Measurements from ENCODE around the gene CCDC122. TPM values are rescaled to one million over a fixed set of nuclear protein-coding genes. Genes with fewer than 3 reads are reported as not detected.

The CCDC122 gene
- total RNA-seq, 1 donor from 2014 or later = 4.7 TPM

- TF ChIP-seq CTCF (IDR thresholded peaks at IDR 0.05; ENCODE audit: insufficient read depth, low read length, severe bottlenecking) = peak; percentile 28
- no peaks in the 10 kb centered on the region for H3K36me3 ChIP-seq (ENCODE audit: control insufficient read depth, insufficient read depth, low read length)
- H3K27me3 ChIP-seq (ENCODE audit: control insufficient read depth, insufficient read depth, low read length) = no peaks in the 10 kb centered on the region
- DNase-seq (ENCODE audit: low read depth) = peak; percentile 44
- no peak overlapping the region for H3K4me3 ChIP-seq (ENCODE audit: low read depth, low read length)
- no peak for FAIRE-seq
These were observed 4.9 kb downstream of the CCDC122 start for GRCh38 chr13:43874504-43875092.

GRCh38 chr13:43872181-43872580, 7.4 kb downstream of the CCDC122 start:
- Histone ChIP-seq H3K27me3 (ENCODE audit: control insufficient read depth, insufficient read depth, low read length) (no peaks in the 10 kb centered on the region), H3K4me3 (ENCODE audit: low read depth, low read length) (no peak overlapping the region), H3K36me3 (ENCODE audit: control insufficient read depth, insufficient read depth, low read length) (no peaks in the 10 kb centered on the region)
- no peak for TF ChIP-seq CTCF (IDR thresholded peaks at IDR 0.05; ENCODE audit: insufficient read depth, low read length, severe bottlenecking)
- FAIRE-seq (no peak), DNase-seq (ENCODE audit: low read depth) (no peak)

GRCh38 chr13:43865892-43866291, 13.6 kb downstream of the CCDC122 start:
- DNase-seq (ENCODE audit: low read depth) (peak; percentile 89), FAIRE-seq (no peak)
- Histone ChIP-seq H3K4me3 (ENCODE audit: low read depth, low read length) (no peak overlapping the region), H3K36me3 (ENCODE audit: control insufficient read depth, insufficient read depth, low read length) (peaks cover 2% of the 10 kb centered on the region), H3K27me3 (ENCODE audit: control insufficient read depth, insufficient read depth, low read length) (no peaks in the 10 kb centered on the region)
- no peak for TF ChIP-seq CTCF (IDR thresholded peaks at IDR 0.05; ENCODE audit: insufficient read depth, low read length, severe bottlenecking)

GRCh38 chr13:43864921-43865320, 14.6 kb downstream of the CCDC122 start:
- H3K36me3 ChIP-seq (ENCODE audit: control insufficient read depth, insufficient read depth, low read length) = peaks cover 2% of the 10 kb centered on the region
- no peak overlapping the region for H3K4me3 ChIP-seq (ENCODE audit: low read depth, low read length)
- FAIRE-seq (peak; percentile 43), DNase-seq (ENCODE audit: low read depth) (no peak)
- H3K27me3 ChIP-seq (ENCODE audit: control insufficient read depth, insufficient read depth, low read length) = no peaks in the 10 kb centered on the region
- no peak for TF ChIP-seq CTCF (IDR thresholded peaks at IDR 0.05; ENCODE audit: insufficient read depth, low read length, severe bottlenecking)

- FAIRE-seq (no peak), DNase-seq (ENCODE audit: low read depth) (no peak)
- no peak for TF ChIP-seq CTCF (IDR thresholded peaks at IDR 0.05; ENCODE audit: insufficient read depth, low read length, severe bottlenecking)
- H3K4me3 ChIP-seq (ENCODE audit: low read depth, low read length) = no peak overlapping the region
- H3K27me3 ChIP-seq (ENCODE audit: control insufficient read depth, insufficient read depth, low read length) = no peaks in the 10 kb centered on the region
- H3K36me3 ChIP-seq (ENCODE audit: control insufficient read depth, insufficient read depth, low read length) = peaks cover 2% of the 10 kb centered on the region
These were observed 17.7 kb downstream of the CCDC122 start for GRCh38 chr13:43861863-43862262.

GRCh38 chr13:43852923-43853404, 26.6 kb downstream of the CCDC122 start:
- no peak for TF ChIP-seq CTCF (IDR thresholded peaks at IDR 0.05; ENCODE audit: insufficient read depth, low read length, severe bottlenecking)
- peaks cover 2% of the 10 kb centered on the region for H3K36me3 ChIP-seq (ENCODE audit: control insufficient read depth, insufficient read depth, low read length)
- FAIRE-seq (no peak), DNase-seq (ENCODE audit: low read depth) (no peak)
- H3K4me3 ChIP-seq (ENCODE audit: low read depth, low read length) = no peak overlapping the region
- H3K27me3 ChIP-seq (ENCODE audit: control insufficient read depth, insufficient read depth, low read length) = no peaks in the 10 kb centered on the region
